NOMO-1 treated with dmso at 0.1 percent for 144 hours (cell line): ENCODE measurements around the gene POU2F3.
A peak's percentile ranks its signal among the peaks of the same experiment; 100 is the strongest.

Experiments
- DNase-seq: peaks from one replicate; lab custom pipeline; 2025; ENCODE audit not compliant: unreplicated experiment; lab: John Stamatoyannopoulos, UW

POU2F3 gene

GRCh38 chr11:120281143-120281795 is 41.3 kb downstream of the POU2F3 start:
- DNase-seq = no peak

DNA sequence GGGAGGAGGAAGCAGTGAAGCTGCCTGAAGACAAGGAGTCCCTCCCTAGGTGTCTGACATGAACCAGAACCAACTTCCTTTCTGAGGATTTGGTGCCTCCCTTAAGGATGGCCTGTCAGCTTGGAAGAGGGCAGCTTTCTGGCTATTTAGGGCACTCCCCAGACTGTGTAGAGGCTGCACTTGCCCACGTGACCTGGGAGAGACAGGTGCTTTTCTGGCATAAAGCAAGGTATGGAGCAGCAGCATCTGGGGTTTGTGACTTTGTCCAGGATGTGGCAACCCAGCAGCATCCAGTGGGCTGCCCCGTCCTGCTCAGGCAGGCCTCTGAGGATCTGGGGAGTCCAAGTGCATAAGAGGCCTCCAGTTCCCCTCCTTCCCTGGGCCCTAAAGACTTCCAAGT is 43.2 kb downstream of the POU2F3 start:
- DNase-seq = no peak

DNA sequence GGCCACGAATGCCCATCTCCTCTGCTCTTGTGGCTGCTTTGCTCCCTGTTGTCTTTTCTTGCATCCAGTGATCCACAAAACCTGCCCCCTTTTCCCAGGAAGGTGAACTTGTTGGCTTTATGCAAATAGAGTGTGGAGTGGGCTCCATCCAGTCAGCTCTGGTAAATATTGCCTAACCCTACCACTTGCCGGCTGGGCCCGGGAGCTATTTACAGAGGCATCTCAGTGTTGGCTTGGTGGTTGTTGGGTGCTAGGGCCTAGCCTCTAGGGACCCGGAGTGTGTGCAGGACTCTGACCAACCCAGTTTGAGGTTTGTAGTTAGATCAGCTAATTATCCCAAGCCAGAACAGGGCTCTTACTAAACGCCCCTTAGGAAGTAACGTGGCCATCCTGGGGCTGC is 44.3 kb downstream of the POU2F3 start:
- no peak for DNase-seq

- no peak for DNase-seq
Measured at GRCh38 chr11:120285256-120285655, 45.3 kb downstream of the POU2F3 start.

DNA sequence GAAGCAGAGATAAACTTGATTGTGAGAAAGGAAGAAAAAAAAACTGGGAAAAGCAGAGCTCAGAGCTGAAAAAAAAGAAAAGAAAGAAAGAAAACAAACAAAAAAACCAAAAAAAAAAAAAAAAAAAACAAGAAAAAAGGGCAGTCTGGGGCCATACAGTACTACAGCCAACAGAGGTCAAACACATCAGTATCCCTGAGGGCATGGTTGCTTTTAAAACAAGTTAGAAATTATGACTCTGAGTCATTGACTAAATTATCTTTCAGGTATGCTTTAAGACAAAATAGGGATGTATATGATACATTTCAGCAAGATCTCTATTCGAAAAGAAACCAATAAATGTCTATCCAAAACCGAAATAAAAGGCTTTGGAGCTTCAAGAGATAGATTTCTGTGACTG is 48.1 kb downstream of the POU2F3 start:
- no peak for DNase-seq

DNA sequence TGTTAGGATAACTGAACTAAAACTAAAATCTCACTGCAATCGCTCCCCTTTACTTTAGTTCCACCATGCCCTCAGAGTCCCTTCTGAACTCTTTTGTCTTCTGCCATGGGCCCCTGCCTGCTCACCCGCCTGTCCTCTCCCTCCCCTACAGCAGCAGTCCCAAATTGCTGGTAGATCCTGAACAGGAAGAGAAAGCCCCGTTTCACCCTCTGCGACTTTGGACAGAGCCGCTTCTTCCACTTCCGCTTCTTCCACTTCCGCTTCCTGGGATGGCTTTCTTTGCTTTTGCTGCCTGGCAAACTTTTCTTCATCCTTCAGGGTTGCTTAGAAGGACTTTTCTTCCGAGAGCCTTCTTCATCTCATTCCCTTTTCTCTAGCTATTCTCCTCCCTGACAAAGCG is 49.5 kb downstream of the POU2F3 start:
- DNase-seq = peak; percentile 26

DNA sequence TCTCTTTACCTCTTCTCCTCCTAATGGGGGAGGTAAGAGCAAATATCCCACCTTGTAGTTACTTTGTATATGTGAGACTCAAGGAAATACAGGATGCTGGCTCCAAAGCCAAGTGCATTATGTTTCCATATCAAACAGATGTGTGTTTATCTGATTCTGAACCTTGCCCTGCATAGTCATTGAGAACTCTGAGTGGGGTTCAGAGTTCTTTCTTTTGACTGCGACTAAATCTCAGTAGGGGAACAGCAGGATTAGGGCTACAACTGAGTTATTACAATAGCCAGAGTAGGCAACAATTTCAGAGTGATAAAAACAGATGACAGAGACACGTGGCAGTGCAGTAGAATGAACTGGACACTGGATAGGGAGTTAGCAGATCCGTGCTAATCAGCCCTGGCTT is 51.0 kb downstream of the POU2F3 start:
- no peak for DNase-seq

DNA sequence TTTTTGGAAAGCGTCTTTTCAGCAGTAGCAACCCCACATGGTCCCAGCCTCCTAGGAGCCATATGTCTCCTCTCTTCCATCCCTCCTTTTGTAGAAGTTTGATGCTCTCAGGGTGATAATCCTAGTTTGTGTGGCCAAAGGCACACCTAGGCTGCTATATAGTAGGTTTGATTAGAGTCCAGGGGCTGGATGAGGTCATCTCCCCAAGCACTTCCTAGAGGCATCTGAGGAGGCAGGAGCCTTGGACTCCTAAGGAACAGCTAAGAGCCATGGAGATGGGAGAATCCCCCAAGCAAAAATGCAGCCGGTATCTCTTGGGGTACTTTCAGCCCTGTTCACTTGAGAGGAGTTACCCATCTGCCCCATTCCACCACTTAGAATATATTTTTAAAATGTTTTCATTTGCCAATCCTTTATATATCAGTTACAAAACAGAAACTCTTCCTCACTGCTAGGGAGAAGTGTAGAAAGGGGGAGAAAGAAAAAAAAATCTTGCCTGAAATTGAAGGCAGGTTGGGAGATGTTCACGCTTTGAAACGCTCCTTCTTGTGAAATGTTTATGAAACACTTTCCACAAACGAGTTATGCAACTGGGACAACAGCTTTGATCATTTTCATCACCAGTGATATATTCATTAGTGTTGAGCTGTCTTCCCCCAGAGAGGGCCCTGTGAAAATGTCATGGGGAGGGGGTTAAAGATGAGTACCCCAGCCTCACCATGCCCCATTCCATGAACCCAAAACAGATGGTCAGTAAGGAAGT is 53.3 kb downstream of the POU2F3 start:
- peak; percentile 41 for DNase-seq

DNA sequence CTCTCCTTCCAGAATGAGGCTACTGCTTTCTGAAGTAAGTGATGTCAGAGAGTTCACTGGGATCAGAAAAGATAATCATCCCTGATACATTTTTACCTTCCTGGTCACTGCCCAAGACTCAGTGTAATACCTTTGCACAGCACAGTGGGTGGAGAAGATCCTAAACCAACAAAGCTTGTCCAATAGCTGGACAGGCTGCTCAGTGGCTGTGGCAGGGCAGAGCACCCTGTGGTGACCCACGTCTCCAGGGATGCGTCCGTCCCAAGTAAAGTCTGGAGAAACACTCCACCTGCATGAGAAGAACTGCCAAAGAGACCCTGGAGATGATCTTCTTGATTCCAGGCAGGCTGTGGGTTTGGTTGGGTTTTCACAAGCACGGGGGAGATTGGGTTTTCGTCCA is 54.2 kb downstream of the POU2F3 start:
- no peak for DNase-seq

- DNase-seq = no peak
Measured at GRCh38 chr11:120295099-120295498, 55.2 kb downstream of the POU2F3 start.

DNA sequence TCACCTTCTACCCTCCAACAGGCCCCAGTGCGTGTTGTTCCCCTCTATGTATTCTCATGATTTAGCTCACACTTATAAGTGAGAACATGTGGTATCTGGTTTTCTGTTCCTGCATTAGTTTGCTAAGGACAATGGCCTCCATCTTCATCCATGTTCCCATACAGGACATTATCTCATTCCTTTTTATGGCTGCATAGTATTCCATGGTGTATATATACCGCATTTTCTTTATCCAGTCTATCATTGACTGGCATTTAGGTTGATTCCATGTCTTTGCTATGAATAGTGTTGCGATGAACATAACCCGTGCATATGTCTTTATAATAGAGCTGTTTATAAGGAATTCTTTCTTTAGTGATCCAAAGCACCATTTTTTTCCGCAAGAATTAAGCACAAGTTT is 56.6 kb downstream of the POU2F3 start:
- DNase-seq = no peak

- DNase-seq = no peak
Measured at GRCh38 chr11:120298461-120298860, 58.5 kb downstream of the POU2F3 start.

DNA sequence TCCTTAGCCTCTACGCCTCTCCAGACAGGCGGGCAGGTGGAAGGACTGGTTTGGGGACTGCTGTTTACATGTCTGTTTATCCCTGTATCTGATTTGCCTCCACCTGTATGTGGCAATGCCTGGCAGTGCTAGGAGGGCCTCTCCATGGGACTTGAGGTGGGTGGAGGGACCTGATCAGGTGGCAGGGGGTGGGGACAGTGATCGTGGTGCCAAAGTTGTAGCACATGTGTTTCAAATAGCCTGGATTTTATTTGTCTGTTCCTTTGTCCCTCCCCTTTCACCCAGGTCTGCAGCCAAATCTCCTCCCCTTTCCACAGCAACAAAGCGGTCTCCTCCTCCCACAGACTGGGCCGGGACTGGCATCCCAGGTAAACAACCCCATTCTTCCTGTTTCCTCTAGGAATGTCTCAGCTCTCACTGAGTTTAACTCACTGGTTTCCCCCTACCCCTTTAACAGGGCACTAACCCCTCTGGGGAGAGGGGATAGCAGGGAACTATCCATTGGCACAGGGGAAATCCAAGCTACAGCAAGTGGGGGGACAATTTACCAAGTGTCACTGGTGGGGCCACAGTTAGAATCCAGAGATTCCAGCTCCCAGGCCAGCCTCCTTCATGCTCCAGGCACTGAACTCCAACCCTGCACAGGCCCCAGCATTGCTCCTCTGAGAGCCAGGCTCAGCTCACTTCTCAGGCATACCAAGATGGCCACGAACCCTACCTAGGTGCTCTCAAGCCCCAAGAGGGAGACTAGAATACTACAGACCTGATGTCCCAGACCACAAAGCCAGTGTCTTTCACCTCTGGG is 62.3 kb downstream of the POU2F3 start:
- no peak for DNase-seq

GRCh38 chr11:120303004-120303637 is 63.2 kb downstream of the POU2F3 start:
- peak; percentile 50 for DNase-seq

DNA sequence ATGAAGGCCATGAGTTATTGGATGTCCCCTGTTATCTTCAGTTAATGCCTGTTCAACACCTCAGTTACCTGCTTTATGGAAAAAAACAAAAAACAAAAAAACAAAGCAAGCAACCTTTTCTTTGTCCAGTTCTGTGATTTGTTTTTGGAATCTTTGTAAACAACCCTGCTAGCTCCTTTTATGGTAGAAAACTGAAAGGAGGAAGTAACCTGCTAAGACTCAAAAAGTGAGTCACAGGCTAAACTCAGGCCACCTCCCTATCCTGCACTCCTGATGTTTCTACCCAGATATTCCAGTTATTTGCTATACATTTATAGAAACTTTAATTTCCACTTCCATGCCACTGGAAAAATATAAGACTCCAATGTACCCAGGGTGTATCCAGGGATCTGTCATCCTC is 64.6 kb downstream of the POU2F3 start:
- DNase-seq = no peak

DNA sequence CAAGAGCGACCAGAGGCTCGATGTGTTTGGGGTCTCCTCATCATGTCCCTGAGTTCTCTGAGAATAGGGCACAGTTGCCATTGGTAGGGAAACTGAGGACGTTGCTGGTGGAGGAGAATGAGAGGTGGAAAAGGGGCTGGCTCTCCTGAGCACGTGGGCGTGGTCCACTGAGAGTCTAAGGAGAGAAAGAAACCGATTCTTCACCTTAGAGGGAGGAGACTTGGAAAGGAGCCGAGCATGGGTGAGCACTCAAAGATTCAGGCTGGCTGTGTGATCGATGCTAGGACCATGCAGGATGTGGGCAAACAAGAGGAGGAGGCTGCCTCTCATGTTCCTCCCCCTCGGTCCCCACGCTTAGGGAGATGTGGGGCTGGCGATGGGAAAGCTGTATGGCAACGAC is 65.3 kb downstream of the POU2F3 start:
- DNase-seq = no peak

DNA sequence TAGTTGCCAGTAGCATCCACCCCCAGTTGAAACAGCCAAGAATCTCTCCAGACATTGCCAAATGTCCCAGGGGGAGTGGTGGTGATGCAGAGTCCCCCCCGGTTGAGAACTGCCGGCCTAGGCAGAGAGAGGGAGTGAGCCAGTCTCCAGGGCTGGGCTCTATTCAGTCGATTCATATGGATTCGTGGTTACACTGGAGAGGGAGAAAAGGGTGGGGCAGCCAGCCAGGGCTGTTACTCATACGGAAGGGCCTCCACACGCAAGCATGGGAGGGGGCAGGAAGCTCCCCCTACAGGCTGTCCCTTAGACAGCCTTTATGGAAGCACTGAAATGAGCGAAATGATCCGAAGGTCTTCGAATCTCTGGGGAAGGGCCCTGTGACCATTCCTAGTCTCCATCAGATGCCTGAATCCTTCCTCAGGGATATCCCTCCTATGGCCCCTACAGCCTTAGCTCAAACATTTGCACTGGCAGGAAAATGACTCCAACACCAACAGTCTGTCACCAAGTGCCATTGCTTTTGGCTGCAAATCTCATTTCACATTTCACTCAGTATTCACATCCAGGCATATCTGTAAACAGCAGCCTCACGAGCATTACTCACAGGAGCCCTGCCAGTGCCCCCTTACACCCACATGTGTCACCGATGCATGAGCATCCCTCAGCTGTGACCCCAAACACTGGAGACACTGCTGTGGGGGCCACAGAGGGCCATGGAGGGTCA is 66.7 kb downstream of the POU2F3 start:
- DNase-seq = no peak

DNA sequence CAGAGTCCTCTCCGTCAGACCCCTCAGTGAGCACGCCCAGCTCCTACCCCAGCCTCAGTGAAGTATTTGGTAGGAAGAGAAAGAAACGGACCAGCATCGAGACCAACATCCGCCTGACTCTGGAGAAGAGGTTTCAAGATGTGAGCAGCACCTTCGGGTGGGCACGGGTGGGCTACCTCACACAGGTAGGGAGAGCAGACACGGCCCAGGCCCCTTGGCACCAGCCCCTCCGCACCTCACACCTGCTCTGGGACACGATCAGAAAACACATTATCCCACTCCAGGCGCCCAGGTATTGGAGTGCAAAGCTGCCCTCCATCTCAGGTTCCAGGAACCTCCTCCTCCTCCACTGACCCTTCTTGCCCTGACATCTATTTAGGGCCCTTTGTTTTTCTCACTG is 67.5 kb downstream of the POU2F3 start:
- no peak for DNase-seq

- DNase-seq = no peak
Measured at GRCh38 chr11:120308081-120308480, 68.1 kb downstream of the POU2F3 start.

DNA sequence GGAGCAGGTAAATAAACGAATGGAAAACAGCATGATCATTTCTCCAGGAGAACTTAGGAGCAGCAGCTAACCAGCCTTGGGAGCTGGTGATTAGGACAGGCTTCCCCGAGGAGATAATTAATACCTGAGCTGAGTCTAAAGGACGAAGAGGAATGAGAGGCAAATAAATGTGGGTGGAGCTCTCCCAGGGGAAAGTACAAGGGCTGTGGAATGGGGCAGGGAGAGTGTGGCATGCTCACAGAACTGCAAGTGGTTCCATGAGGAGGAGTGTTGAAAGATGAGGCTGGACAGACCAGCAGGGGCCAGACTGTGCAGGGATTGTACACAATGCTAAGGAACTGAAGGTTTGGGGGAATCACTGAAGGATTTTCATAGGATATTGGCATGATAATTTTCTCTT is 70.9 kb downstream of the POU2F3 start:
- DNase-seq = no peak

- no peak for DNase-seq
Measured at GRCh38 chr11:120314861-120315260, 74.9 kb downstream of the POU2F3 start.
